ENCODE results near the gene FOXA2. TPM values are rescaled to one million over a fixed set of nuclear protein-coding genes. Genes with fewer than 3 reads are reported as not detected.

Gene FOXA2
- total and polyA plus RNA-seq, 2 donors (not counting 3 experiments of a cell fraction or from before 2014, with no cell fraction given): not detected

- DNase-seq (ENCODE audit: low read depth, low spot score): no peak
- H3K4me2 ChIP-seq (ENCODE audit: insufficient read depth, low read length): no peak overlapping the region
- dilution Hi-C loops (cut with MboI; ENCODE audit: extremely low pct_ligation_motif_present, low sequenced_read_pairs) (no loop called here), intact Hi-C loops (cut with micrococcal nuclease) (no loop called here)
- H3K79me2 ChIP-seq (ENCODE audit: control insufficient read depth, insufficient read depth, low read length): no peaks in the 10 kb centered on the region
- H3K9me1 ChIP-seq (replicated peaks; ENCODE audit: control insufficient read depth, extremely low read depth, insufficient read depth, low read length): no peaks in the 10 kb centered on the region
- H3K9ac ChIP-seq (replicated peaks; ENCODE audit: extremely low read depth, insufficient read depth, low read length): no peak overlapping the region
- H3K27ac ChIP-seq (ENCODE audit: insufficient read depth, low read depth, low read length): no peak overlapping the region
- no peak for FAIRE-seq
- H3K9me3 ChIP-seq (replicated peaks; ENCODE audit: control insufficient read depth, insufficient read depth, low read length): no peaks in the 10 kb centered on the region
- ChIA-PET POLR2A (no interaction called here), CTCF (interaction anchor here (1.0 to 1.1 kb wide), 2 partner anchors 12 to 24 kb away, joined by 3 read pairs; no protein-coding TSS in a partner anchor)
- H2AFZ ChIP-seq (ENCODE audit: low read depth, low read length): no peak overlapping the region
- no peaks in the 10 kb centered on the region for H3K27me3 ChIP-seq (ENCODE audit: control insufficient read depth in 2 of 2, insufficient read depth in 2 of 2, low read length in 2 of 2)
- no peaks in the 10 kb centered on the region for H3K36me3 ChIP-seq (ENCODE audit: control insufficient read depth in 2 of 2, extremely low read depth in 1 of 2, insufficient read depth in 2 of 2, low read length in 2 of 2)
- H4K20me1 ChIP-seq (replicated peaks; ENCODE audit: control insufficient read depth, extremely low read depth, insufficient read depth, low read length): no peaks in the 10 kb centered on the region
- no peaks in the 10 kb centered on the region for H3K4me1 ChIP-seq (ENCODE audit: control insufficient read depth, extremely low read depth, insufficient read depth, low read length)
- TF ChIP-seq POLR2AphosphoS5 (IDR thresholded peaks at IDR 0.05; ENCODE audit: insufficient read depth, low read depth, low read length): no peak
- no peak for TF ChIP-seq FOS (IDR thresholded peaks at IDR 0.05; ENCODE audit: borderline replicate concordance, insufficient read depth, low read length)
- no peak for TF ChIP-seq JUN (IDR thresholded peaks at IDR 0.05; ENCODE audit: borderline replicate concordance, insufficient read depth, insufficient read length, low read depth)
- no peak for TF ChIP-seq GATA2 (IDR thresholded peaks at IDR 0.05; ENCODE audit: insufficient read depth, insufficient read length, low read depth, low read length)
- TF ChIP-seq MYC (IDR thresholded peaks at IDR 0.05; ENCODE audit: low read depth, low read length): no peak
- no peak for TF ChIP-seq CTCF (IDR thresholded peaks at IDR 0.05; ENCODE audit: extremely low read depth in 1 of 2, insufficient read depth in 1 of 2, low read depth in 1 of 2, low read length in 2 of 2)
- TF ChIP-seq EZH2 (IDR thresholded peaks at IDR 0.05; ENCODE audit: borderline replicate concordance, low read depth, low read length, severe bottlenecking): no peak
- TF ChIP-seq, protein P1, sequence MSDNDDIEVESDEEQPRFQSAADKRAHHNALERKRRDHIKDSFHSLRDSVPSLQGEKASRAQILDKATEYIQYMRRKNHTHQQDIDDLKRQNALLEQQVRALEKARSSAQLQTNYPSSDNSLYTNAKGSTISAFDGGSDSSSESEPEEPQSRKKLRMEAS (IDR thresholded peaks at IDR 0.05; ENCODE audit: insufficient read depth, insufficient read length): no peak
- no peak for TF ChIP-seq POLR2A (IDR thresholded peaks at IDR 0.05; ENCODE audit: low read depth, low read length)
- H3K4me3 ChIP-seq (replicated peaks in 1 of 3; ENCODE audit: insufficient read depth in 1 of 3, low read depth in 1 of 3, low read length in 3 of 3): no peak overlapping the region
- BruUV-seq (replicated peaks): no TSS peak
Observed at GRCh38 chr20:22619272-22619671, 34.9 kb upstream of the FOXA2 start.
